Sigmoid colon (tissue), 7 donors: ENCODE measurements around the gene YDJC. TPM values are rescaled to one million over a fixed set of nuclear protein-coding genes. Genes with fewer than 3 reads are reported as not detected.
"Not testable (repeated sequence)": the region's sequence is repeated elsewhere in the genome, so short reads cannot be mapped to it uniquely, and the experiment has no call there.

Experiments used
- DNase-seq: peaks from one replicate; pipeline ENCODE4 v3.0.0-alpha.2; 2019
- H3K27ac ChIP-seq, 4 donors: fragments of 200-600 bp; sonication (generic); one replicate each; pipeline ENCODE4 v1.5.1; 2016 to 2019; ENCODE audit warnings: mild to moderate bottlenecking in 1 of 4
- H3K27me3 ChIP-seq, 3 donors: fragments of 200-600 bp; sonication (generic); one replicate each; pipeline ENCODE4 v1.5.1; 2019; ENCODE audit warnings: mild to moderate bottlenecking in 1 of 3
- H3K36me3 ChIP-seq, 4 donors: fragments of 200-600 bp; sonication (generic); one replicate each; pipeline ENCODE4 v1.5.1; 2016 to 2019
- H3K4me1 ChIP-seq, 4 donors: fragments of 200-600 bp; sonication (generic); one replicate each; pipeline ENCODE4 v1.5.1; 2017 to 2019
- H3K4me3 ChIP-seq, 4 donors: fragments of 200-600 bp; sonication (generic); one replicate each; pipeline ENCODE4 v1.5.1; 2017 to 2019; ENCODE audit warnings: mild to moderate bottlenecking in 2 of 4, moderate library complexity in 1 of 4
- H3K9me3 ChIP-seq, 4 donors: fragments of 200-600 bp in 3 of 4; sonication (generic) in 3 of 4; one replicate each; pipeline versions ENCODE4 v1.5.1 to v1.6.1; 2013 to 2019
- EP300 ChIP-seq, 4 donors: sonication (generic); formaldehyde crosslinking; IDR thresholded peaks; one replicate each; pipeline ENCODE4 v1.6.1; 2017; ENCODE audit warnings: antibody characterized with exemption in 4 of 4
- POLR2A ChIP-seq, 2 donors: fragments of 450-650 bp; IDR thresholded peaks; one replicate each; pipeline ENCODE4 v1.6.1; 2016; ENCODE audit warnings: antibody characterized with exemption in 2 of 2, mild to moderate bottlenecking in 2 of 2, moderate library complexity in 2 of 2
- POLR2AphosphoS5 ChIP-seq, 4 donors: sonication (generic); formaldehyde crosslinking; IDR thresholded peaks; one replicate each; pipeline ENCODE4 v1.6.1; 2017; ENCODE audit warnings: antibody characterized with exemption in 4 of 4
- WGBS, 2 donors: extraction: QIAGEN DNeasy Blood & Tissue Kit; methylation state at CpG; one replicate each; pipeline ENCODE4 v1.1.7; 2013; 5-methylcytosine and 5-hydroxymethylcytosine counted together
- intact Hi-C: fragments of 100-400 bp; cut with DNase I; formaldehyde crosslinking; loops from one replicate; pipeline ENCODE4 v1.15.1; 2023
- polyA plus RNA-seq, 3 donors: library from polyadenylated mRNA; stranded (reverse); fragments of 200-250 nt; gene quantifications; one replicate each; pipeline ENCODE4 v1.2.3, GENCODE V29; 2013
- total RNA-seq, 4 donors: library from RNA; depleted of rRNA; stranded (reverse); fragments of >200 nt; gene quantifications; one replicate each; pipeline ENCODE4 v1.1.0, GENCODE V29; 2016
- TF ChIP-seq, protein P1 (sequence below), 4 experiments: fragments of 450-650 bp in 3 of 4; fragments of 200-600 bp in 1 of 4; IDR thresholded peaks; one replicate each; pipeline ENCODE4 v1.5.1; 2016 to 2019; ENCODE audit warnings: antibody characterized with exemption in 4 of 4, mild to moderate bottlenecking in 3 of 4, moderate library complexity in 2 of 4
- donor health status: healthy with polysubstance abuse.
- donor health status: Bipolar disorder and iron deficiency.
- donor health status: healthy.

The YDJC gene
- total and polyA plus RNA-seq, 7 donors, result 8.3 to 36.5 (median 16.3) TPM

DNA sequence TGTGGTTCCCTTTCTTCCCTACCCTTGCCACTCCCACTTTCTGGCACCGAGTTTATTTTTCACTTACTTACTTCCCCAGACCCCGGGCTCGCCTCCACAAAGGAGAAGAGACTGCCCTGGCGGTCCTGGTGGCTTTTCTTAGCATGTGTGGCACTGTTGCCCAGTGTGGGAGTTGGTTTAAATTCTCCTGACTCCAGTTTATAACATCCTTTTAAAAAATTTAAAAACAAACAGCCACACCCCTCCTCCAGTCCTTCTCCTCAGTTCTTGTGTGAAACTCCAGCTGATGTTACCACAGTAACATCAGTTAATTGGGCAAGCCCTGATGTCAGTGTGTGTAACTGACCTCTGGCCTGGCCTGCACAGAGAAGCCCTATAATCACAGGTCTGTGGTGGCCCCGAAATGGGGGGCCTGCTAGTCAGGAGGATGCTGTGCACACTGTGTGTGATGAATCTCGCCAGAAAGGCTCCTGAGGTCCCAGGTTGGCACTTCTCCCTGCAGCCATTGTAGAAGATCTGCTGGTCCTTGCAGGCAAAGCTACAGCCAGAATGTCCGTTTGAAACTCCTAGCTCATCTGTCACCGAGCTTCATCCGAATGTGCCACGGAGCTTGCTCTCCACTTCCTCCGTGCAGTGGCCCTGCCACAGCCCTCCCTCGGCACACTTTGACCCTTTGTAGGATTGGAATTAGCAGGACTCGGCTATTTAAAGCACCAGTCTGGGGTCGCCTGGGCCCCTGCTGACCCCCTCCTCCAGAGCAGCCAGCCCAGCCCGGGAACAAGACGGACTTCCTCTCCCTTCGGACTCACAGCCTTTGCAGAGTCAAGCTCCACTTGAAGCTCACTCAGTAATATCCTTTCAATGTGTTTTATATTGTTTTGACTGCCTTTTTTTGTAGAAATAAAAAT is 7.6 kb downstream of the YDJC start:
- H3K27ac ChIP-seq, result no peak overlapping the region
- no peaks in the 10 kb centered on the region for H3K9me3 ChIP-seq
- H3K4me3 ChIP-seq, result no peak overlapping the region
- no peak for DNase-seq
- 69 to 75% methylated on average over 17 of the region's 17 CpGs for WGBS, 2 donors
- H3K27me3 ChIP-seq, result no peaks in the 10 kb centered on the region
- peaks cover 0 to 18% (median 0%) of the 10 kb centered on the region in 4 donors for H3K36me3 ChIP-seq
- intact Hi-C loops, result no loop called here
- TF ChIP-seq POLR2A (IDR thresholded peaks at IDR 0.05) (no peak), POLR2AphosphoS5 (IDR thresholded peaks at IDR 0.05) (no peak), EP300 (IDR thresholded peaks at IDR 0.05) (no peak)
- TF ChIP-seq, protein P1, sequence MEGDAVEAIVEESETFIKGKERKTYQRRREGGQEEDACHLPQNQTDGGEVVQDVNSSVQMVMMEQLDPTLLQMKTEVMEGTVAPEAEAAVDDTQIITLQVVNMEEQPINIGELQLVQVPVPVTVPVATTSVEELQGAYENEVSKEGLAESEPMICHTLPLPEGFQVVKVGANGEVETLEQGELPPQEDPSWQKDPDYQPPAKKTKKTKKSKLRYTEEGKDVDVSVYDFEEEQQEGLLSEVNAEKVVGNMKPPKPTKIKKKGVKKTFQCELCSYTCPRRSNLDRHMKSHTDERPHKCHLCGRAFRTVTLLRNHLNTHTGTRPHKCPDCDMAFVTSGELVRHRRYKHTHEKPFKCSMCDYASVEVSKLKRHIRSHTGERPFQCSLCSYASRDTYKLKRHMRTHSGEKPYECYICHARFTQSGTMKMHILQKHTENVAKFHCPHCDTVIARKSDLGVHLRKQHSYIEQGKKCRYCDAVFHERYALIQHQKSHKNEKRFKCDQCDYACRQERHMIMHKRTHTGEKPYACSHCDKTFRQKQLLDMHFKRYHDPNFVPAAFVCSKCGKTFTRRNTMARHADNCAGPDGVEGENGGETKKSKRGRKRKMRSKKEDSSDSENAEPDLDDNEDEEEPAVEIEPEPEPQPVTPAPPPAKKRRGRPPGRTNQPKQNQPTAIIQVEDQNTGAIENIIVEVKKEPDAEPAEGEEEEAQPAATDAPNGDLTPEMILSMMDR (IDR thresholded peaks at IDR 0.05), result no peak
- peaks cover 0 to 20% (median 12%) of the 10 kb centered on the region in 4 donors for H3K4me1 ChIP-seq

DNA sequence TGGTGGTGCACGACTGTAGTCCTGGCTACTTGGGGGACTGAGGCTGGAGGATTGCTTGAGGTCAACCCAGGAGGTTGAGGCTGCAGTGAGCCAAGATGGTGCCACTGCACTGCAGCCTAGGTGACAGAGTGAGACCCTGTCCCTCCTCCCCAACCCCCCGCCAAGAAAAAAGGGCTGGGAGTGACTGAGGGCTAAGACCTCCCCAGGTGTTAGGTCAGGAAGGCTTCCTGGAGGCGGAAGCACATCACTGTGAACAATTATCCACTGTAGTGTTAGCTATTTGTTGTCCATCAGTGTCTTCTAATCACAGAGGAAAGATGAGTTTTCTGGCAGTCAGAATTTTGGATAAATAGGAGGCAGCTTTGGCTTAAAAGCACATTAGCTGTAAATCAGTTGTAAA is 8.8 kb downstream of the YDJC start:
- TF ChIP-seq, protein P1 (IDR thresholded peaks at IDR 0.05), result no peak
- TF ChIP-seq POLR2A (IDR thresholded peaks at IDR 0.05), result no peak
- TF ChIP-seq EP300 (IDR thresholded peaks at IDR 0.05), result no peak
- no peak for TF ChIP-seq POLR2AphosphoS5 (IDR thresholded peaks at IDR 0.05)
- no peak for DNase-seq
- Histone ChIP-seq H3K4me3 (no peak overlapping the region), H3K9me3 (no peaks in the 10 kb centered on the region), H3K27me3 (no peaks in the 10 kb centered on the region), H3K4me1 (peaks cover 0 to 20% (median 12%) of the 10 kb centered on the region in 4 donors), H3K27ac (no peak overlapping the region), H3K36me3 (peaks cover 0 to 18% (median 0%) of the 10 kb centered on the region in 4 donors)
- intact Hi-C loops, result no loop called here
- 91 to 93% methylated on average over 3 of the region's 3 CpGs for WGBS, 2 donors

DNA sequence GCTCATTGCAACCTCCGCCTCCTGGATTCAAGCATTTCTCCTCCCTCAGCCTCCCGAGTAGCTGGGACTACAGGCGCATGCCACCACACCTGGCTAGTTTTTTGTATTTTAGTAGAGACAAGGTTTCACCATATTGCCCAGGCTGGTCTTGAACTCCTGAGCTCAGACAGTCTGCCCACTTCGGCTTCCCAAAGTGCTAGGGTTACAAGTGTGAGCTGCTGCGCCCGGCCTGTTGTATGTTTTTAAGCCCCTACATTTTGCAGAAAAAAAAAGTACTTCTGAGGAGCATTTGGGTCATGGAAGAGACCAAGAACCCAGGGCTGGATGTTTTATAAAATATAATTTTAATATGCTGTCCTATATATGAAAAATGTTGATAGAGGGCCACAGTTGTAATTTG is 12.5 kb downstream of the YDJC start:
- H3K27ac ChIP-seq, H3K9me3 ChIP-seq, intact Hi-C loops, H3K4me1 ChIP-seq, H3K27me3 ChIP-seq, H3K4me3 ChIP-seq, DNase-seq: not testable (repeated sequence)
- peaks cover 0 to 32% (median 3%) of the 10 kb centered on the region in 4 donors for H3K36me3 ChIP-seq
- WGBS, 2 donors, result 95 to 96% methylated on average over 6 of the region's 6 CpGs

DNA sequence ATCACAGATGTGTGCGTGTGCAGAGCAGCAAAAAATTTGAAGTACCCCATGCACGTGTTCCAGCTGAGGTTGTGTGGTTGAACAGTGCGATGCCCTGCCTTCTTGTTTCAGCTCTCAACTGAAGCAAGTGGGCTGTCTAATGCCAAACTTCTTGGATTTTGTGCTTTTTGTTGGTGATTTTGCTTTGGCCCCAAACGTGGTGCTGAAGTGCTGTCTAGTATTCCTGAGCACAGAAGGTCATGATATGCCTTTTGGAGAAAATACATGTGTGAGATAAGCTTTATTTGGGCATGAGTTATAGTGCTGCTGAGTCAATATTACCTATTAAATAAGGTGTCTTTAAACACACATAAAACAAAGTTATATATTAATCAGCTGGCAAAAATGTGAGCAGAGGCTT is 14.1 kb downstream of the YDJC start:
- Histone ChIP-seq H3K4me3 (no peak overlapping the region), H3K4me1 (no peaks in the 10 kb centered on the region), H3K27me3 (no peaks in the 10 kb centered on the region), H3K27ac (no peak overlapping the region), H3K9me3 (no peaks in the 10 kb centered on the region), H3K36me3 (peaks cover 0 to 42% (median 15%) of the 10 kb centered on the region in 4 donors)
- 56 to 78% methylated on average over 4 of the region's 4 CpGs for WGBS, 2 donors
- TF ChIP-seq POLR2A (IDR thresholded peaks at IDR 0.05), result no peak
- TF ChIP-seq POLR2AphosphoS5 (IDR thresholded peaks at IDR 0.05), result no peak
- TF ChIP-seq, protein P1 (IDR thresholded peaks at IDR 0.05), result no peak
- no peak for TF ChIP-seq EP300 (IDR thresholded peaks at IDR 0.05)
- DNase-seq, result no peak
- intact Hi-C loops, result no loop called here

DNA sequence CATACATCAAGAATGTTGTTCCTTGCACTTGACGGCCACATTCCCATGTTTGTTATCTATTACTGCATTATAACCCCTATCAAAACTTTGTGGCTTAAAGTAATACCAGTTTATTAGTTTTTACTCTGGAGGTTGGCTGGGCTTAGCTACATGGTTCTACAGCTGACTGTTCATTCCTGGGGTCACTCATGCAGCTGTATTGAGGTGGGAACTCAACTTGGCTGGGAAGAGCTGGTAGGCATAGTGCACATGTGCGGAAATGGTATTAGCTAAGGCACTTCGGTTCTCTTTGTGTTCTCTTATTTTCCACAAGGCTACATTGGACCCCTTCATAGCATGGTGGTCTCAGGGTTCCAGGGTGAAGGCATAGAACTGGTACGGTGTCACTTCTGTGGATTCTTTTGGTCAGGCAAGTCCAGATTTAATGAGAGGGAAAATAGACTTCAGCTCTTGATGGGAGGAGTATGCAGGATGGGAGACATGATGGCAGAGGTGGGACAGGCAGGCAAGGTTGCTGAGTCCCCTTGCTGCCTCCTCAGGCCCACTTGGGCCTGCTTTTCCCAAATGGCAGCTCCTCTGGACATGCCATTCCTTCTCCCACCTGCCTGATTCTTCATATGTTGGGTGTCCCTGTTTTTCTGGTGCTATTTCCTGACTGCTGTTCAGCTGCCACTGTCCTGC is 16.1 kb downstream of the YDJC start:
- no peak overlapping the region for H3K4me3 ChIP-seq
- no peak for DNase-seq

More for the DNA sequence above, 16.1 kb downstream of the YDJC start:
- 85 to 94% methylated on average over 4 of the region's 4 CpGs for WGBS, 2 donors
- Histone ChIP-seq H3K36me3 (peaks cover 0 to 42% (median 17%) of the 10 kb centered on the region in 4 donors), H3K4me1 (no peaks in the 10 kb centered on the region), H3K27ac (no peak overlapping the region), H3K27me3 (no peaks in the 10 kb centered on the region), H3K9me3 (no peaks in the 10 kb centered on the region)
- intact Hi-C loops, result no loop called here
- TF ChIP-seq POLR2AphosphoS5 (IDR thresholded peaks at IDR 0.05), result no peak
- TF ChIP-seq POLR2A (IDR thresholded peaks at IDR 0.05), result no peak
- TF ChIP-seq EP300 (IDR thresholded peaks at IDR 0.05), result no peak
- TF ChIP-seq, protein P1 (IDR thresholded peaks at IDR 0.05), result no peak
